Measurements from ENCODE around the gene SAMD9.
"Not testable (repeated sequence)": the region's sequence is repeated elsewhere in the genome, so short reads cannot be mapped to it uniquely, and the experiment has no call there.

SAMD9 gene

GRCh38 chr7:93108003-93108402, 9.8 kb downstream of the SAMD9 start:
- no peak for TF ChIP-seq SUZ12 (IDR thresholded peaks at IDR 0.05)
- no peak for TF ChIP-seq LEF1 (IDR thresholded peaks at IDR 0.05; ENCODE audit: borderline replicate concordance)
- no peak for TF ChIP-seq FOXM1 (IDR thresholded peaks at IDR 0.05; ENCODE audit: borderline replicate concordance)
- TF ChIP-seq FOXK2 (IDR thresholded peaks at IDR 0.05): no peak
- no peak for TF ChIP-seq ZNF384 (IDR thresholded peaks at IDR 0.05)
- TF ChIP-seq NFRKB (IDR thresholded peaks at IDR 0.05): no peak
- TF ChIP-seq ARNT (IDR thresholded peaks at IDR 0.05): no peak
- DNase-seq (ENCODE audit: extremely low spot score): no peak
- POLR2A ChIA-PET: no interaction called here
- CTCF ChIA-PET: no interaction called here

GRCh38 chr7:93097388-93097787, 20.4 kb downstream of the SAMD9 start:
- POLR2A ChIA-PET: no interaction called here
- CTCF ChIA-PET: no interaction called here
- no peak for DNase-seq (ENCODE audit: extremely low spot score)
- TF ChIP-seq HDGF (IDR thresholded peaks at IDR 0.05; ENCODE audit: borderline replicate concordance) (no peak), TARDBP (IDR thresholded peaks at IDR 0.05) (no peak), ELF4 (IDR thresholded peaks at IDR 0.05) (no peak), LEF1 (IDR thresholded peaks at IDR 0.05; ENCODE audit: borderline replicate concordance) (no peak), L3MBTL2 (conservative IDR thresholded peaks at IDR 0.05) (no peak), ARNT (IDR thresholded peaks at IDR 0.05) (no peak), CTBP1 (IDR thresholded peaks at IDR 0.05; ENCODE audit: borderline replicate concordance) (no peak), FOXA1 (IDR thresholded peaks at IDR 0.05) (no peak), FOXK2 (IDR thresholded peaks at IDR 0.05) (no peak), SUZ12 (IDR thresholded peaks at IDR 0.05) (no peak), FOXM1 (IDR thresholded peaks at IDR 0.05; ENCODE audit: borderline replicate concordance) (no peak), NFRKB (IDR thresholded peaks at IDR 0.05) (no peak), SP1 (IDR thresholded peaks at IDR 0.05) (no peak)

GRCh38 chr7:93092757-93093370, 24.9 kb downstream of the SAMD9 start:
- POLR2A ChIA-PET: no interaction called here
- TF ChIP-seq SUZ12 (IDR thresholded peaks at IDR 0.05): no peak
- TF ChIP-seq LEF1 (IDR thresholded peaks at IDR 0.05; ENCODE audit: borderline replicate concordance): no peak
- TF ChIP-seq HDGF (IDR thresholded peaks at IDR 0.05; ENCODE audit: borderline replicate concordance): no peak
- no peak for TF ChIP-seq TARDBP (IDR thresholded peaks at IDR 0.05)
- TF ChIP-seq FOXK2 (IDR thresholded peaks at IDR 0.05): no peak
- TF ChIP-seq CTBP1 (IDR thresholded peaks at IDR 0.05; ENCODE audit: borderline replicate concordance): no peak
- no peak for TF ChIP-seq ELF4 (IDR thresholded peaks at IDR 0.05)
- TF ChIP-seq SP1 (IDR thresholded peaks at IDR 0.05): no peak
- TF ChIP-seq NFRKB (IDR thresholded peaks at IDR 0.05): no peak
- TF ChIP-seq BHLHE40 (IDR thresholded peaks at IDR 0.05; ENCODE audit: borderline replicate concordance): no peak
- TF ChIP-seq ARNT (IDR thresholded peaks at IDR 0.05): no peak
- DNase-seq (ENCODE audit: extremely low spot score): peak; percentile 7
- CTCF ChIA-PET: no interaction called here

GRCh38 chr7:93073357-93073756, 44.4 kb downstream of the SAMD9 start:
- DNase-seq (ENCODE audit: extremely low spot score); POLR2A ChIA-PET; CTCF ChIA-PET: not testable (repeated sequence)

GRCh38 chr7:93062599-93062998, 55.2 kb downstream of the SAMD9 start:
- DNase-seq (ENCODE audit: extremely low spot score): no peak
- POLR2A ChIA-PET: no interaction called here
- CTCF ChIA-PET: no interaction called here
- TF ChIP-seq L3MBTL2 (conservative IDR thresholded peaks at IDR 0.05): no peak
- no peak for TF ChIP-seq TARDBP (IDR thresholded peaks at IDR 0.05)
- TF ChIP-seq PKNOX1 (IDR thresholded peaks at IDR 0.05): no peak
- no peak for TF ChIP-seq HDGF (IDR thresholded peaks at IDR 0.05; ENCODE audit: borderline replicate concordance)
- no peak for TF ChIP-seq ARNT (IDR thresholded peaks at IDR 0.05)
- TF ChIP-seq FOXA1 (IDR thresholded peaks at IDR 0.05): no peak
- no peak for TF ChIP-seq SUZ12 (IDR thresholded peaks at IDR 0.05)
- TF ChIP-seq CTBP1 (IDR thresholded peaks at IDR 0.05; ENCODE audit: borderline replicate concordance): no peak
- TF ChIP-seq NFRKB (IDR thresholded peaks at IDR 0.05): no peak
- TF ChIP-seq BHLHE40 (IDR thresholded peaks at IDR 0.05; ENCODE audit: borderline replicate concordance): no peak
- no peak for TF ChIP-seq FOXM1 (IDR thresholded peaks at IDR 0.05; ENCODE audit: borderline replicate concordance)
- no peak for TF ChIP-seq ZNF384 (IDR thresholded peaks at IDR 0.05)
- TF ChIP-seq LEF1 (IDR thresholded peaks at IDR 0.05; ENCODE audit: borderline replicate concordance): no peak
- TF ChIP-seq ELF4 (IDR thresholded peaks at IDR 0.05): no peak
- TF ChIP-seq SP1 (IDR thresholded peaks at IDR 0.05): no peak
- TF ChIP-seq FOXK2 (IDR thresholded peaks at IDR 0.05): no peak

GRCh38 chr7:93060865-93061264, 56.9 kb downstream of the SAMD9 start:
- TF ChIP-seq PKNOX1 (IDR thresholded peaks at IDR 0.05): no peak
- TF ChIP-seq ELF4 (IDR thresholded peaks at IDR 0.05): no peak
- no peak for TF ChIP-seq BHLHE40 (IDR thresholded peaks at IDR 0.05; ENCODE audit: borderline replicate concordance)
- TF ChIP-seq TARDBP (IDR thresholded peaks at IDR 0.05): no peak
- TF ChIP-seq SUZ12 (IDR thresholded peaks at IDR 0.05): no peak
- no peak for TF ChIP-seq SP1 (IDR thresholded peaks at IDR 0.05)
- DNase-seq (ENCODE audit: extremely low spot score): no peak
- POLR2A ChIA-PET: no interaction called here
- CTCF ChIA-PET: no interaction called here

- TF ChIP-seq ELF4 (IDR thresholded peaks at IDR 0.05) (no peak), FOXK2 (IDR thresholded peaks at IDR 0.05) (no peak), FOXA1 (IDR thresholded peaks at IDR 0.05) (no peak), LEF1 (IDR thresholded peaks at IDR 0.05; ENCODE audit: borderline replicate concordance) (no peak), CTBP1 (IDR thresholded peaks at IDR 0.05; ENCODE audit: borderline replicate concordance) (no peak), PKNOX1 (IDR thresholded peaks at IDR 0.05) (no peak), SUZ12 (IDR thresholded peaks at IDR 0.05) (no peak), NFRKB (IDR thresholded peaks at IDR 0.05) (no peak), HDGF (IDR thresholded peaks at IDR 0.05; ENCODE audit: borderline replicate concordance) (no peak), BHLHE40 (IDR thresholded peaks at IDR 0.05; ENCODE audit: borderline replicate concordance) (no peak), L3MBTL2 (conservative IDR thresholded peaks at IDR 0.05) (no peak), SP1 (IDR thresholded peaks at IDR 0.05) (no peak), ARNT (IDR thresholded peaks at IDR 0.05) (no peak)
- POLR2A ChIA-PET: no interaction called here
- CTCF ChIA-PET: no interaction called here
- no peak for DNase-seq (ENCODE audit: extremely low spot score)
Measured at GRCh38 chr7:93060025-93060424, 57.8 kb downstream of the SAMD9 start.

- DNase-seq (ENCODE audit: extremely low spot score); CTCF ChIA-PET: not testable (repeated sequence)
- POLR2A ChIA-PET: interaction anchor here (1.1 kb wide), 1 partner anchor 466 kb away, joined by 3 read pairs; the partner anchor contains the start of gene FAM133B
Measured at GRCh38 chr7:93056621-93057020, 61.2 kb downstream of the SAMD9 start.
